CD4-positive, alpha-beta T cell treated with Interferon alpha-2 for 1 hour (primary cell): ENCODE results near the gene RAPGEF2.
"Not testable (repeated sequence)": the region's sequence is repeated elsewhere in the genome, so short reads cannot be mapped to it uniquely, and the experiment has no call there.

Experiments
- DNase-seq, 2 donors: peaks; one replicate each; pipeline ENCODE4 v3.0.0-alpha.2; 2020 to 2022

RAPGEF2 gene

DNA sequence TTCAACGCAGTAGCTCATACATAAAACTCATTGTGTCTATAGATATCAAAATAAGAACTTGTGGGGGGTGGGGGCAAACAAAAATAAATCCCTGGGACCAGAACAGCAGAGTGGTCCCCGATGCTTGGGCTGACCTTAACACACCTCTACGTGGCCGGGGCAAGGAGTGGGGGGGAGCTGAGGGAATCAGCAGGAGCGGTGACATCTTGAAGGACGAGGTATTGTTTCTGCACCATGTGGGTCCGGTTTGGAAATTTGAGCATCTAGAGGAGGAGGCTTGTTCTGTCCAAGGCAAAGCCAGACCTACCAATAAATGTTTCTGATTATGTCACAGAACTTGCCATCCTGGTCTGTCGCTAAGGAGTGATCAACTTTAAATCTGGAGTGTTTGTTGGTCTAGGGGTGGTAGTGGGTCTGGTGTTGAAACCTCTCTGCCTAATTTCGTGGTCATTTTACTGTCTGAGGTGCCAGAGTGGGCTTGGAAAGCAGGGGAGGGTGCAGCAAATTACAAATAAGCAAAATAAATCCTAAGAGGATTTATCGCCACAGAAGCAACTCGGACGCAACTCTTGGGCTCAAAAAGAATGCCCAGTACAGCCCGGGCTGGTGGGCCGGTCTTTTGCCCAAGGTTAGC is 774 bp upstream of the RAPGEF2 start:
- peak in 1 of 2 donors; percentile 8 for DNase-seq

DNA sequence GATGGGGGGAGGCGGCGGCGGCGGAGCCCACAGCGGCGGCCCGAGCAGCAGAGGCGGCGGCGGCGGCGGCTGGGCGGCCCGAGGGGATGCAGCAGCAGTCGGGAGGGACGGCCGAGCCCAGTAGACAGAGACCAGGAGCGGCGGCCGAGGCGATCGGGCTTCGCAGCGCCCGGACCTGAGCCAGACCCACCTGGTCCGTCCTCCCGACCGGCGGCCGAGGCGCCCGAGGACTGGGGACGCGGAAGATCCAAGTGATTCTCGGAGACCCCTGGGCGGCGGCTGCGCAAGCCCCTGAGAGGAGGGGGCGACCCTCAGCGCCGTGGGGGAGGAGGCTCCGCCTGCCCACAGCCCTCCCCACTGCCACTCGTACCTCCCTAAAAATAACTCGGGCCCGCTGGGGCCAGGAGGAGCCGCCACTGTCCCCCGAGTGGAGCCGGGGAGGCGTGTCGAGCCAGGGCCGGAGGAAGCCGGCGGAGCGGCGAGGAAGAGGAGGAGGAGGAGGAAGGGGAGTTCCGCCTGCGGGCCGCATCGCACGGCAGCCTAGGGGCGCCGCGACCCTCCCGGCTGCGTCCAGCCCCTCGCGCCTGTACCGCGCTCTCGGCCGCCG is 608 bp downstream of the RAPGEF2 start:
- peak; percentile 20 to 50 for DNase-seq

DNA sequence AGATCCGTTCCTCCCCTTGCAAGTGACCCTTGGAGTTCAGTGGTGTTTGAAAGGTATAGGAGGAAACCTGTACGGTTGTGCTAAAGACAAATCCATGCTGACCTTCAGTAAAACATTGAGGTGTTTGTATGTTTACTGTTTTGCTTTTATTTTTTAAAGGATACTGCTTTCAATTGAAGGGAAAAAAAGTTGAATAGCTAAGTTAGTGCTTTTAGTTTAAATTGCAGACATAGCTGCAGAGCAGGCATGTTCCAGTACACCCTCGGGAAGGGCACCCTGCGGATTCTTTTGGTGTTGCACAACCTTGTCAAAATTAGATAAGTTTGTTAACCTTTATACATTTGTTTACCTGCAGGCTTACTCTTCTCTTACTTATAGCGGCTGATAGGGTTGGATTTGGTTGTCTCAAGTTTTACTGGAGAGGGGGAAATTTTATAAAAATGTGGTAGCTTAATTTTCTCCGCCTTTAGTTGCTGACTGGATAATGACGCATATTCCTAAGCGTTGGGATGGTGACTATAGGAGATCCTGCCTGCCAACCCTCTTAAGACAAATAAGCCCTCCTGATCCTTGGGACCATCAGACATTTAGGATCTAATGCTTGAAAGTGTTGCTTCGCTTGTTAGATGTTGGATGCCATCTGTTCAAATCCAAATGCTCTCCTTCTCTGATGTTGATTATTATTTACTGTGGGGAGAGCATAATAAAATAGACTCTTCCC is 2.0 kb downstream of the RAPGEF2 start:
- peak in 1 of 2 donors; percentile 19 for DNase-seq

DNA sequence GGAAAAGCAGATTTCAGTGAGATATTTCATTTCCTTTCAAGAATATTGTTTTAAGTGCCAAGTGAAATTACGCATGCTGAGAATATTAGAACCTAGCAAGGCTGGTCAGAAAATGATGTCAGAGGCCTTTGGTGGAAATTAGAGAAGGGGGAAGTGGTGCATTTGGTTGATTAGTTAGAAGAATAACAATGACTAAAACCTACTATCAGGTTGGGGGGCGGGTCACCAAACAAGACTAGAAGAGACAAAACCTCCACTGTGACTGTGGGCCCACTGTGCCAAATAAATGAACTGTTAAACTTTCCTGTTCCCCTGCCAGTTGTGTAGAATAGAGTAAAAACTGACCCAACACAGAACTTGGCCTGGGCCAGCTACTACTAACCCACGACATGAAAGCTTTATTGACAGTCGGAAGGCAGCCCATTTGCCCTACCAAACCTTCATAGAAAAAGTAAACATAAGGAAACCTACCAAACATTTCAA is 2.9 kb downstream of the RAPGEF2 start:
- DNase-seq, result peak in 1 of 2 donors; percentile 22

DNA sequence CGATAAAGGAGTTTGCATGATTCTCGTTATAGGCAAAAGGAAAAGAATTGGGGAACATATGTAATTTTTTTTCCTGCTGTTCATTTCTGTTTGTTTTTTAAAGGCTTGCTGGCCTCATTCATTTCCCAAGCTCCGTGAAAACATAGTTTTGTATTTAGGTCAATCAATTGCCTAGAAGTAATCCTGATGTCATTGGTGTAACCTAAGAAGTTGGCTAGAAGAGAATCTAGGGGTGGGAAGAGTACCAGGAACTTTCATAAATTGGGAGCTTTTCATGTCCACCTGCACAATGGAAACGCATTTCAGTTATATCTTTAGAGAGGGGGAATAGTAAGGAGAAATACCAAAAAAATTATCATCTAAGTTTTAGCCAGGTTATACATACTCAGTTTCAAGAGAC is 3.8 kb downstream of the RAPGEF2 start:
- no peak for DNase-seq

DNA sequence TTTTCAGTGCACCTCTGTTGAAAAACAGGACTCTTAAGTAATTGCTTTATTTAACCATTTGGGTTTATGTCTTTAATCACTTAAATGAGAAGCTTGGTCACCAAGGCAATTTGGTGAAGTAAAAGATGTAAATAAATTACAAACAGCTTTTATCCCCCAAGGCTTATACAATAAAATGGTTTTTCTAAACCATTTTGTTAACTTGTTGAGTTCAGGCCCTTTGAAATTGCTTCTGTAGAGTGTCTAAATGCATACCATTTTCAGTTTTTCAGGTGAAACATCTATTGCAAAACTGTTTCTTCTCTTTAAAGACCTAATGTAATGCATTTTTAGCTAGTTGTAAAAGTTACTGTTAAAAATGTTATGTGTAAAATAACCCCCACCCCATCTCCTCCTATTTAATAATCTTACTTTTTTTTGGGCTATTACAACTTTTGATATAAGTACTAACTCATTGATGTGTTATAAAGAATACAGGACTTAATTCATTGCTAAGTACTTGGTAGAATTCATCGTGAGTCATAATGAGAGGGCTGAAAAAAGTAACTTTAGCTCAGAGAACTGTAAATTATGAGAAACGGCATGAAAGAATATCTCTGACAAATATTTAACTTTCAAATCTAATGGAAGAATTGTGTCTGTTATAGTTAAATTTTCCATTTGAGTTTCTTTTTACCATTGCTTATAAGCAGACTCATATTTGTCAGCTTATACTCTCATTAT is 4.5 kb downstream of the RAPGEF2 start:
- no peak for DNase-seq

DNA sequence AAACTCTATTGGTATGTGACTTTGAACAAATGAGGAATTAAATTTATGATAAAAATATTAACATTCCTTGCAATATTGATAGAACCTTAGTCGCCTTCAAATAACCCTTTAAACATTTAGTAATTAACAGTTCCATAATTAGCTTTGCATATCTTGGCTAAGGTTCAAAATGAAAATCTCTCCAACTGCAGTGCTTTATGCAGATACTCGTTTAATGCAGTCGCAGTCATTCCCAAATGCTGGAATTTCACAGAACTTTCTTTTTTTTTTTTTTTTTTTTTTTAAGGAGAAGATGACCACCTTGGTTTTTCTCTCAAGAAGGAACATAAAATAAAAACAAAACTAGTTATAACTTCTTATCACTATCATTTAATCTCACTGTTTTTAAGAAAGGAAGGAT is 5.2 kb downstream of the RAPGEF2 start:
- DNase-seq, result no peak

DNA sequence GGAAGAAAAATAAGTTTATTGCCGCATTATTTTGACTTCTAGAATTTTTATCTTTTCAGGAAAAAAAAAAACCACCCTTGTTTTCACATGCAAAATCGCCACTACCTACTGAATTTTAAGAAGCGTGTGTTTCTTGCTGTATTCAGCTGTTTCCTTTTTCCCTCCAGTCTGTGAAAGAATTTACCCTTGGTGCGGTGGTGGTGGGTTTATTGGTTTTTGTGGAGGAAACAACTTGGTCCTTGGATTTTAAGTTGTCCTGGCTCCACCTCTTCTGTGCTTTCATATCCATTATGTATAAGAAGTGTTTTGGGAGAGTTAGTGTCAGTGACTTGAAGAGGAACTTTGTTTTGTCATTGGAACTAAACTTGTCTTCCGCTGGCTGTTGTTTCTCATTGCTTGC is 8.1 kb downstream of the RAPGEF2 start:
- no peak for DNase-seq

DNA sequence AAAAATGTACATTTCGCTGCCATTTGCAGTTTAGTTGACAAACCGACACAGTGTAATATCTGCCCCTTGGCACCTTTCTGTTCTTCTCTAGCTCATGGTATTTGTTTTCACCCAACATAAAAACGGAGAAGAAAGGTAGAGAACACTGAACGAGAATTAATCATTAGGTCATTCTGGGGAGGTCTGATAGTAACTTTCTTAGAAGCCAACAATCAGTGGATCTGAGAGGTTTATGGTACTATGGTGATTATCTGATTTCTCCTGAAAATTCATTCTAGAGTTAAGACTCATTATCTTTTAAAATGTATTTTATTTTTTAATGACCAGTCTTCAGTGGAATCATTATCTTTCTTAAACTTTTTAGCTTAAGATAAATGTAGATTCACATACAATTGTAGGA is 8.5 kb downstream of the RAPGEF2 start:
- DNase-seq, result no peak

DNA sequence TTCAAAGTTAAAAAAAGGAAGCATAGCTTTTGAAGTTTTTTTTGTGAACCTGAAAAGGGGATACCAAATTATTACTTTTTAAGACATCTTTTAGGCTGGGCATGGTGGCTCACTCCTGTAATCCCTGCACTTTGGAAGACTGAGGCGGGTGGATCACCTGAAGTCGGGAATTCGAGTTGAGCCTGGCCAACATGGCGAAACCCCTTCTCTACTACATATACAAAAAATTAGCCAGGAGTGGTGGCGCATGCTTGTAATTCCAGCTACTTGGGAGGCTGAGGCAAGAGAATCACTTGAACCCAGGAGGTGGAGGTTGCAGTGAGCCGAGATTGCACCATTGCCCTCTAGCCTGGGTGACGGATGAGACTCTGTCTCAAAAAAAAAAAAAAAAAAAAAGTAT is 10.5 kb downstream of the RAPGEF2 start:
- not testable (repeated sequence) for DNase-seq

DNA sequence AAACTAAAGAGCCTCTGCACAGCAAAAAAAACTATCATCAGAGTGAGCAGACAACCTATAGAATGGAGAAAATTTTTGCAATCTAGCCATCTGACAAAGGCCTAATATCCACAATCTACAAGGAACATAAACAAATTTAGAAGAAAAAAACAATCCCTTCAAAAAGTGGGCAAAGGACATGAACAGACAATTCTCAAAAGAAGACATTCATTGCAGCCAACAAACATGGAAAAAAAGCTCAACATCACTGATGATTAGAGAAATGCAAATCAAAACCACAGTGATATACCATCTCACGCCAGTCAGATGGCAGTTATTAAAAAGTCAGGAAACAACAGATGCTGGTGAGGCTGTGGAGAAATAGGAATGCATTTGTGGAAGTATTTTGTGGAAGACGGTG is 13.2 kb downstream of the RAPGEF2 start:
- not testable (repeated sequence) for DNase-seq

DNA sequence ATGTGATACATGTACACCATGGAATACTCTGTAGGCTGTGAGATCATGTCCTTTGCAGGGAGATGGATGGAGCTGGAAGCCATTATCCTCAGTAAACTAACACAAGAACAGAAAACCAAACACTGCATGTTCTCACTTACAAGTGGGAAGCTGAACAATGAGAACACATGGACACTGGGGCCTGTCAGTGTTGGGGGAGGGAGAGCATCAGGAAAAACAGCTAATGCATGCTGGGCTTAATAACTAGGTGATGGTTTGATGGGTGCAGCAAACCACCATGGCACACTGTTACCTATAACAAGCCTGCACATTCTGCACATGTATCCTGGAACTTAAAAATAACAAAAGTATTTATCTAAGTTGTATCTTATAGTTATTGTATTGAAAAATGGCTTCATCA is 13.8 kb downstream of the RAPGEF2 start:
- DNase-seq, result not testable (repeated sequence)

DNA sequence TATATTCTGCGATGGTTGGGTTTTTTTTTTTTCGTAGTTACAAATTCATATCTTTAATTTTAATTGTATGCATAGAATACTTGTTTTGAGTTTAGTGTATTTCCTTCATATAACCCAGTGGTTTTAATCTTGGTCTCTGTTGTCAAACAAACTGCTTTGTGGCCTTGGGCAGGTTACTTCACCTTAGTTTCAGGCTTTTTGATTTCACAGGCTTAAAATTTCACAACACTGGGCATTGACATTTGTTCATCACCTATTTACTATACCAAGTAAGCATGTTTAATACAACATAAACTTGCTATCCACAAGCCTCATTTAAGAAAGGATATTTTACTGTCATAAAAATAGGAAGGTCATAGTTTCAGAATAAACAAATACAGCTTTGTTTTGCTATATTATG is 14.7 kb downstream of the RAPGEF2 start:
- no peak for DNase-seq

DNA sequence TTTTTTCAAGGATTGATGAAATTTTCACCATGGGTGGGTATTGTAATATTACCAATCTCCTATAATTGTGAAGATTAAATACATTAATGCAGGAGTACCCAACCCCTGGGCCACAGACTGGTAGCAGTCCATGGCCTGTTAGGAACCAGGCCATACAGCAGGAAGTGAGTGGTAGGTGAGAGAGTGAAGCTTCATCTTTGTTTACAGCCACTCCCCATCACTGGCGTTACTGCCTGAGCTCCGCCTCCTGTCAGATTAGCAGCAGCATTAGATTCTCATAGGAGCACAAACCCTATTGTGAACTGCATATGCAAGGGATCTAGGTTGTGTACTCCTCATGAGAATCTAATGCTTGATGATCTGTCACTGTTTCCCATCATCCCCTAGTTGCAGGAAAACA is 15.1 kb downstream of the RAPGEF2 start:
- DNase-seq, result peak in 1 of 2 donors; percentile 41

DNA sequence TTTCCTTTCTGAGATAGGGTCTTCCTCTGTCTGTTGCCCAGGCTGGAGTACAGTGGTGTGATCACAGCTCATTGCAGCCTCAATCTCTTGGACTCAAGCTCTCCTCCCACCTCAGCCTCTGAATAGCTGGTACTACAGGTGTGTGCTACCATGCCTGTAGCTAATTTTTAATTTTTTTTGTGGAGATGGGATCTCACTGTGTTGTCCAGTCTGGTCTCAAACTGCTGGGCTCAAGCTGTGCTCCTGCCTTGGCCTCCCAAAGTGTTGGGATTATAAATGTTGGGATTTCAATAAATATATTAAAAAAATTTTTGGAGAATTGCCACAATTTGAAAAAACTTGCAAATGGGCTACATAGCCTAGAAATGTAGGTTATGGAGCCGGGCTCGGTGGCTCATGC is 18.5 kb downstream of the RAPGEF2 start:
- DNase-seq, result no peak

DNA sequence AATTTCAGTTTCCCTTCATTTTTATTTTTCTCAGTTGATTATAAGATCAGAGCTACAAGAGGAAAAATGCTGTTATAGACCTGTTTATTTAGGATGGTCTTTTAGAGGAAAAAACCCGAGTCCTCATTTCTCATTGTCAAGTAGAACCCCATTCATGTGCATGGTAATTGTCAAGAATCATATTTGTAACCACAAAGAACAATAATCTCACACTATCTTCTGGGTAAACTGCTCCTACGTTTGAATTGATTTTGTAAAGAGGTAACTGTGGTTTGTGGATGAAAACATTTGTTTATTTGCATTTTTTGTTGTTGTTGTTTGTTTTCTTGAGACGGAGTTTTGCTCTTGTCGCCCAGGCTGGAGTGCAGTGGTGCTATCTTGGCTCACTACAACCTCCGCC is 23.8 kb downstream of the RAPGEF2 start:
- DNase-seq, result no peak

DNA sequence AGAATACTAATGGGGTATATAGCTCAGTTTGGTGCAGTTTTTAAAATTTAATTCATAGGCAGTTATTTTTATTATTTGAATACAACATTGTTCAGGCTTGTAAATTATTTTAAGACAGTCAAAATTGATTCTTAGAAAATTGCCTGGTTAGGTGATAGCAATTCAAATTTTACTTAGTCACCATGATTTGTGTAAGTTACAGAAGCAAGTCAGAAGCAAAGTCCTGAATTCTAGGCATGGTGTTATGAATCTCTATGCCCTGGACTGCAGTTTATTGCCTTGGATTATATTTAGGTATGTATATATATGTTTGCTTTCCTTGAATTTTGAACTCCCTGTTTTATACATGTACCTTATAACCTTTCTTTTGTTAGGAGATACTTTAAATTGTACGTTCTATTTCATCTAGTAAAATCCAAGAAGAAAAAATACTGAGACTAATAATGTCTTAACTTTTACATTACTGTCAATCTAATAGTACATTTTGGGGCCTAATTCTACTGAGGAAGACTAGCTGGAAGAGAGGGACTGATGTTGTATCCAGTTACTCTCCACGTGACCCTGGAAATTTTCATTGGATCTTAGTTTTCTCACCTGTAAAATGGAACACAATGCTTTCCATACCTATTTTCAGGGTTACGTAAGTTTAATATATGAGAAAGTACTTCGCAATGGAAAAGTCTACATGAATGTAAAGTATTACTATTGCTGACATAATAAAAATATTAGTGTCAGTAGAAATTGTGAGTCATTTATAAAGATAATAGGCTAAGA is 25.1 kb downstream of the RAPGEF2 start:
- DNase-seq, result no peak

DNA sequence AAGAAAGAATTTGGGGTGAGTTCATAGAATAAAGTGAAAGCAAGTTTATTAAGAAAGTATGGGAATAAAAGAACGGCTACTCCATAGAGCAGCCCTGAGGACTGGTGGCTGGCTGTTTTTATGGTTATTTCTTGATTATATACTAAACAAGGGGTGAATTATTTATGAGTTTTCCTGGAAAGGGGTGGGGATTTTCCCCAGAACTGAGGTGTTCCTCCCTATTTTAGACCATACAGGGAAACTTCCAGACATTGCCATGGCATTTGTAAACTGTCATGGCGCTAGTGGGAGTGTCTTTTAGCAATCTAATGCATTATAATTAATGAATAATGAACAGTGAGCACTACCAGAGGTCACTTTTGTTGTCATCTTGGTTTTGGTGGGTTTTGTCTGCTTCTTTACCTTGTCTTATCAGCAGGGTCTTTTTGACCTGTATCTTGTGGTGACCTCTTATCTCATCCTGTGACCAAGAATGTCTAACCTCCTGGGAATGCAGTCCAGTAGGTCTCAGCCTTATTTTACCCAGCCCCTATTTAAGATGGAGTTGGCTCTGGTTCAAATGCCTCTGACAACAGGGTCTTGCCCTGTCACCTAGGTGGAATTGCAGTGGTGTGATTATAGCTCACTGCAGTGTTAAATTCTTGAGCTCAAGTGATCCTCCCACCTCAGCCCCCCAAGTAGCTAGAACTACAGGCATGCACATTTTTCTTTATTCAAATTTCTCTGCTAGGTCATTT is 27.1 kb downstream of the RAPGEF2 start:
- no peak for DNase-seq

DNA sequence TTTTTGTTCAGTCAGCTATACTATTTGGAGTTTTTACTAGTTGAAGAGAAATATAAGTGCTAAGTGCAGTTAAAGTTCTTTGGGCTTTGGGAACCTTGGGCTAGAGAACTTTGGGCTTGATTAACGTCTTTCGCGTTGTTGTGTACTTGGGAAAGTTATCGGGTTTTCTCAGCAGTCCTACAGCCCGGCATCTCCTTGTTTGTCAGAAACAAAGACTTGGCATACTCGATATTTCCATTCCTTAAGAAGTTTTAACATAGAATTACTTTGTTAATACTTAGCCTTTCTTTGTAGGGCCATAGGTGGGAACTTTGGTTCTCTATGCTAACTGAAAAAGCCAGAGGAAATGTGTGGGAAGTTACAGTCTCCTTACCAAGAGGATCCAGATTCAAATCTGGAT is 28.7 kb downstream of the RAPGEF2 start:
- no peak for DNase-seq

DNA sequence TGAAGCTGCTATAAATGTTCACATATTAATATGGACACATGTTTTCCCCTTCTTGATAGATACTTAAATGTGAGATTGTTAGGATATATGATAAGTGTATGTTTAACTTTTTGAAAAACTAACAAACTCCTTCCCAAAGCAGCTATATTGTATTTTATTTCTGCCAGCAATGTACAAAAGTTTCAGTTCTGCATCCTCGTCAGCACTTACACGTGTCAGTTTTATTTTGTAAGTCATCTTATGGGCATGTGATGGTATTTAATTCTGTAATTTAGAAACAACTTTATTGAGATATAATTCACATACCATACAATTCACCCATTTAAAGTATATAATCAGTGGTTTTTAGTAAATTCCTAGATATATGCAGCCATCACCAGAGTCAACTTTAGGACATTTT is 31.6 kb downstream of the RAPGEF2 start:
- no peak for DNase-seq

DNA sequence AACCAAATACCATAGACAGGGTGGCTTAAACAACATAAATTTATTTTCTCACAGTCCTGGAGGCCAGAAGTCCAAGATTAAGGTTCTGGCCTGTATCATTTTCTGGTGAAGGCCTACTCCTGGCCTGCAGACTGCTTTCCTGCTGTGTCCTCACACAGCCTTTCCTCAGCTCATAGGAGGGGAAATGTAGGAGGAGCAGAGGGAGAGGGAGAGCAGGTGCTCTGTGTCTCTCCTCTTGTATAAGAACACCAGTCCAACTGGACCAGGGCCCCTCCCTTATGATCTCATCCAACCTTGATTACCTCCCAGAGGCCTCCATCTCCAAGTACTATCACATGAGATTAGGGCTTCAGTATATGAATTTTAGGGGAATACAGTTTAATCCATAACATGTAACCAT is 34.3 kb downstream of the RAPGEF2 start:
- DNase-seq, result no peak

DNA sequence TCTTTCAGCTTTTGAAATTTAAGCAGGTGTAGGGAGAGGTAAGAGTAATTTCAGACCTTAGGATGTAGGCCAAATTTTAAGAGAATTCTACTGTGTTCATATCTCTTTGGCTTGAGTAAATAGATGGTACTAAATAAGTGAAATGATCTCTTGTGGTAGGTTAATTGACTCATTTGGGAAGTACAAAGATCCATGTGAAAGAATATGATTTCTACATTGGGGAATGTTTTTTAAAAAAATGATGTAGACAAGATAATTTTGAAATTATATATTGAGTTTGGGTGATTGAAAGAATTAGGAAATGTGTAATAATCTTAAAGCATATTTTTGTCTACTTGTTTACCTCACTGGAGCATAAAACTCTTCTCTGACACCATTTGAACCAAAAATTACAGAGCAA is 35.6 kb downstream of the RAPGEF2 start:
- no peak for DNase-seq
